GM23248 (cell line): ENCODE measurements around the gene C10orf105. TPM values are rescaled to one million over a fixed set of nuclear protein-coding genes. Genes with fewer than 3 reads are reported as not detected.

Experiments
- DNase-seq: peaks from one replicate; pipeline ENCODE4 v3.0.0-alpha.2; 2015
- H2AFZ ChIP-seq: fragments of 200-600 bp; sonication (generic); 2 replicates; pipeline ENCODE4 v1.6.1; 2016; ENCODE audit warnings: antibody characterized with exemption
- H3F3A ChIP-seq: fragments of 200-600 bp; sonication (generic); 2 replicates; pipeline ENCODE4 v1.6.1; 2016; ENCODE audit warnings: mild to moderate bottlenecking, antibody characterized with exemption, mixed run types; ENCODE audit not compliant: insufficient read depth
- H3K27ac ChIP-seq: fragments of 200-600 bp; sonication (generic); 2 replicates; pipeline ENCODE4 v1.5.1; 2016; ENCODE audit warnings: mild to moderate bottlenecking
- H3K27me3 ChIP-seq: fragments of 200-600 bp; sonication (generic); replicated peaks from 2 replicates; pipeline ENCODE4 v1.6.1; 2016; ENCODE audit warnings: mild to moderate bottlenecking; ENCODE audit not compliant: insufficient read depth
- H3K36me3 ChIP-seq: fragments of 200-600 bp; sonication (generic); 2 replicates; pipeline ENCODE4 v1.6.1; 2016; ENCODE audit warnings: low read depth, mild to moderate bottlenecking
- H3K4me1 ChIP-seq: fragments of 200-600 bp; sonication (generic); 2 replicates; pipeline ENCODE4 v1.6.1; 2016; ENCODE audit warnings: mild to moderate bottlenecking; ENCODE audit not compliant: insufficient read depth
- H3K4me2 ChIP-seq: fragments of 200-600 bp; sonication (generic); one replicate; pipeline ENCODE4 v1.6.1; 2016; ENCODE audit warnings: mild to moderate bottlenecking; ENCODE audit not compliant: unreplicated experiment
- H3K4me3 ChIP-seq: fragments of 200-600 bp; sonication (generic); 2 replicates; pipeline ENCODE4 v1.5.1; 2016; ENCODE audit warnings: mild to moderate bottlenecking
- H3K79me2 ChIP-seq: fragments of 200-600 bp; sonication (generic); 2 replicates; pipeline ENCODE4 v1.6.1; 2016; ENCODE audit warnings: mild to moderate bottlenecking; ENCODE audit not compliant: insufficient read depth
- H3K9ac ChIP-seq: fragments of 200-600 bp; sonication (generic); 2 replicates; pipeline ENCODE4 v1.6.1; 2016; ENCODE audit warnings: mild to moderate bottlenecking
- H3K9me2 ChIP-seq: fragments of 200-600 bp; sonication (generic); 2 replicates; pipeline ENCODE4 v1.6.1; 2016; ENCODE audit warnings: mixed run types, mild to moderate bottlenecking, moderate library complexity; ENCODE audit not compliant: insufficient read depth
- H3K9me3 ChIP-seq: fragments of 200-600 bp; sonication (generic); one replicate; pipeline ENCODE4 v1.6.1; 2017; ENCODE audit warnings: low read depth
- H4K20me1 ChIP-seq: fragments of 200-600 bp; sonication (generic); 2 replicates; pipeline ENCODE4 v1.6.0; 2016; ENCODE audit not compliant: insufficient read depth
- EZH2 ChIP-seq: fragments of 200-600 bp; sonication (generic); IDR thresholded peaks from 2 replicates; pipeline ENCODE4 v1.6.1; 2018; ENCODE audit warnings: antibody characterized with exemption, mild to moderate bottlenecking; ENCODE audit not compliant: insufficient read depth, poor library complexity, severe bottlenecking
- EZH2phosphoT487 ChIP-seq: fragments of 200-600 bp; sonication (generic); IDR thresholded peaks from 2 replicates; pipeline ENCODE4 v1.6.1; 2018; ENCODE audit warnings: antibody characterized with exemption, moderate library complexity, mild to moderate bottlenecking, low read depth; ENCODE audit not compliant: insufficient read depth
- WGBS, 2 experiments: methylation state at CpG; one replicate each; pipeline ENCODE4 v1.1.6; 2015 to 2017; ENCODE audit warnings: low lambda C conversion rate in 2 of 2, low coverage in 1 of 2; ENCODE audit errors: missing lambda C conversion rate in 2 of 2; 5-methylcytosine and 5-hydroxymethylcytosine counted together
- in situ Hi-C: fragments of 300-500 bp; cut with MboI; formaldehyde crosslinking; loops from 2 replicates; pipeline ENCODE4 v1.15.0; 2020
- polyA plus RNA-seq: library from polyadenylated mRNA; unstranded; fragments of >200 nt; fragmentation: Nextera tagmentation; extraction: Ambion mirVana; gene quantifications from 2 replicates; pipeline ENCODE4 v1.2.1, GENCODE V29; 2016
- total RNA-seq: library from RNA; depleted of rRNA; stranded (reverse); fragments of >200 nt; shearing (Covaris generic); gene quantifications from 2 replicates; pipeline ENCODE4 v1.2.3, GENCODE V29; 2014

The C10orf105 gene
- total and polyA plus RNA-seq, 2 experiments from 2014 or later, result not detected

- Histone ChIP-seq H3F3A (no peaks in the 10 kb centered on the region), H3K4me2 (no peak overlapping the region), H3K9me3 (no peaks in the 10 kb centered on the region), H3K27ac (no peak overlapping the region), H4K20me1 (no peaks in the 10 kb centered on the region), H3K9ac (no peak overlapping the region), H3K79me2 (no peaks in the 10 kb centered on the region), H3K27me3 (no peaks in the 10 kb centered on the region), H3K4me1 (no peaks in the 10 kb centered on the region), H2AFZ (no peak overlapping the region), H3K4me3 (no peak overlapping the region), H3K9me2 (no peaks in the 10 kb centered on the region), H3K36me3 (peaks cover 9% of the 10 kb centered on the region; the same call in 1 of the 2 replicates)
- WGBS, 2 experiments, result 80 to 84% methylated on average over 4 of the region's 4 CpGs
- in situ Hi-C loops, result no loop called here
- no peak for TF ChIP-seq EZH2
- DNase-seq, result no peak
Measured at GRCh38 chr10:71749396-71749795, 29.8 kb upstream of the C10orf105 start.

- TF ChIP-seq EZH2 (no peak), EZH2phosphoT487 (no peak)
- in situ Hi-C loops, result no loop called here
- Histone ChIP-seq H3K4me3 (no peak overlapping the region), H3K36me3 (peaks cover 9% of the 10 kb centered on the region; the same call in 1 of the 2 replicates), H3K9me2 (no peaks in the 10 kb centered on the region), H3F3A (no peaks in the 10 kb centered on the region), H3K9me3 (no peaks in the 10 kb centered on the region), H3K9ac (no peak overlapping the region), H3K27ac (no peak overlapping the region), H3K4me1 (no peaks in the 10 kb centered on the region), H3K27me3 (no peaks in the 10 kb centered on the region), H2AFZ (no peak overlapping the region), H3K4me2 (no peak overlapping the region), H4K20me1 (no peaks in the 10 kb centered on the region), H3K79me2 (no peaks in the 10 kb centered on the region)
- WGBS, 2 experiments, result 31 to 38% methylated on average over 14 to 15 of the region's 15 CpGs
- no peak for DNase-seq
Measured at GRCh38 chr10:71748671-71749191, 29.2 kb upstream of the C10orf105 start.

- no peak for TF ChIP-seq EZH2phosphoT487
- TF ChIP-seq EZH2, result no peak
- Histone ChIP-seq H4K20me1 (no peaks in the 10 kb centered on the region), H3K27ac (no peak overlapping the region), H3K9me3 (no peaks in the 10 kb centered on the region), H3K4me2 (no peak overlapping the region), H3K4me1 (no peaks in the 10 kb centered on the region), H2AFZ (no peak overlapping the region), H3K36me3 (peaks cover 9% of the 10 kb centered on the region; the same call in 1 of the 2 replicates), H3K79me2 (no peaks in the 10 kb centered on the region), H3F3A (no peaks in the 10 kb centered on the region), H3K9ac (no peak overlapping the region), H3K27me3 (no peaks in the 10 kb centered on the region), H3K4me3 (no peak overlapping the region), H3K9me2 (no peaks in the 10 kb centered on the region)
- 73 to 80% methylated on average over 14 of the region's 14 CpGs for WGBS, 2 experiments
- DNase-seq, result no peak
- in situ Hi-C loops, result no loop called here
Measured at GRCh38 chr10:71747551-71748523, 28.3 kb upstream of the C10orf105 start.

- Histone ChIP-seq H3K27ac (no peak overlapping the region), H3F3A (no peaks in the 10 kb centered on the region), H3K79me2 (no peaks in the 10 kb centered on the region), H3K4me2 (no peak overlapping the region), H3K36me3 (0 out of 2 replicates have a peak, but pooled peaks cover 5% of the 10 kb centered on the region), H4K20me1 (no peaks in the 10 kb centered on the region), H3K9ac (no peak overlapping the region), H3K4me1 (no peaks in the 10 kb centered on the region), H3K4me3 (no peak overlapping the region), H3K9me2 (no peaks in the 10 kb centered on the region), H2AFZ (no peak overlapping the region), H3K27me3 (no peaks in the 10 kb centered on the region), H3K9me3 (no peaks in the 10 kb centered on the region)
- DNase-seq, result no peak
- in situ Hi-C loops, result no loop called here
- WGBS, 2 experiments, result 42 to 57% methylated on average over 2 of the region's 2 CpGs
- TF ChIP-seq EZH2, result no peak
- no peak for TF ChIP-seq EZH2phosphoT487
Measured at GRCh38 chr10:71747039-71747531, 27.5 kb upstream of the C10orf105 start.
